Kidney glomerular epithelial cell (primary cell): Measurements from ENCODE around the gene MAP2.

Experiments
- DNase-seq: peaks from one replicate; lab custom pipeline; 2025; lab: John Stamatoyannopoulos, UW

The MAP2 gene, protein sequence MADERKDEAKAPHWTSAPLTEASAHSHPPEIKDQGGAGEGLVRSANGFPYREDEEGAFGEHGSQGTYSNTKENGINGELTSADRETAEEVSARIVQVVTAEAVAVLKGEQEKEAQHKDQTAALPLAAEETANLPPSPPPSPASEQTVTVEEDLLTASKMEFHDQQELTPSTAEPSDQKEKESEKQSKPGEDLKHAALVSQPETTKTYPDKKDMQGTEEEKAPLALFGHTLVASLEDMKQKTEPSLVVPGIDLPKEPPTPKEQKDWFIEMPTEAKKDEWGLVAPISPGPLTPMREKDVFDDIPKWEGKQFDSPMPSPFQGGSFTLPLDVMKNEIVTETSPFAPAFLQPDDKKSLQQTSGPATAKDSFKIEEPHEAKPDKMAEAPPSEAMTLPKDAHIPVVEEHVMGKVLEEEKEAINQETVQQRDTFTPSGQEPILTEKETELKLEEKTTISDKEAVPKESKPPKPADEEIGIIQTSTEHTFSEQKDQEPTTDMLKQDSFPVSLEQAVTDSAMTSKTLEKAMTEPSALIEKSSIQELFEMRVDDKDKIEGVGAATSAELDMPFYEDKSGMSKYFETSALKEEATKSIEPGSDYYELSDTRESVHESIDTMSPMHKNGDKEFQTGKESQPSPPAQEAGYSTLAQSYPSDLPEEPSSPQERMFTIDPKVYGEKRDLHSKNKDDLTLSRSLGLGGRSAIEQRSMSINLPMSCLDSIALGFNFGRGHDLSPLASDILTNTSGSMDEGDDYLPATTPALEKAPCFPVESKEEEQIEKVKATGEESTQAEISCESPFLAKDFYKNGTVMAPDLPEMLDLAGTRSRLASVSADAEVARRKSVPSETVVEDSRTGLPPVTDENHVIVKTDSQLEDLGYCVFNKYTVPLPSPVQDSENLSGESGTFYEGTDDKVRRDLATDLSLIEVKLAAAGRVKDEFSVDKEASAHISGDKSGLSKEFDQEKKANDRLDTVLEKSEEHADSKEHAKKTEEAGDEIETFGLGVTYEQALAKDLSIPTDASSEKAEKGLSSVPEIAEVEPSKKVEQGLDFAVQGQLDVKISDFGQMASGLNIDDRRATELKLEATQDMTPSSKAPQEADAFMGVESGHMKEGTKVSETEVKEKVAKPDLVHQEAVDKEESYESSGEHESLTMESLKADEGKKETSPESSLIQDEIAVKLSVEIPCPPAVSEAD (N-terminal part only)

DNA sequence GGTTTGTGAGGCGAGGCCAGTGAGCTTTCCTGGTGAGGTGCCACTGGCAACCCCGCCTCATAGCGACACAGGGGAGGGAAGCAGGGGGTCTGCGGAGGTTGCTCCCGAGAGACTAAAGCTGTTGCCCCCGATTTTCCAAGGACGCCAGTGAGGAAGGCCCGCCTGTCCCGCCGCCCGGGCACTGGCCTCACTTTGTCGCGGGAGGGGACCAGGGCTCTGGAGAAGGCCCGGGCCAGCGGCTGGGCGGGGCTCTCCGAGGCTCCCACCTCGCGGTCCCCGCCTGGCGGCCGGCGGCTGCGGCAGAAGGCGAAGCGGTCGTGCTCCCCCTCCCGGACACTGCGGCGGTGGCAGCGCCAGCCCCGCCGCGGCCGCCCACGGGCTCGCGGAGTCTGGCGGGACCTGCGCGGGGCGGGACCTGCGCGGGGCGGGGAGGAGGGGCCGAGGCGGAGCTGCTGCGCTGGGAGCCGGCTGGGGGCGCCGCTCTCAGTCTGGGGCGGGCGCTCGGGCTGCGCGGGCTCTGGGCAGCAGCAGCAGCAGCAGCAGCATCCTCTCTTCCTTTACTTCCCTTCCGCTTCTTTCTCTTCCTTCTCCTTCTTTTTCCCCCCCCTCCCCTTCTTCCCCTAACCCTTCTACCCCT, at the start of gene MAP2:
MAP2 (plus strand) TSS at position 486 of the 637 bp plus-strand sequence. CDS start 229,124 bp downstream, outside the sequence.
- DNase-seq: peak; percentile 80

DNA sequence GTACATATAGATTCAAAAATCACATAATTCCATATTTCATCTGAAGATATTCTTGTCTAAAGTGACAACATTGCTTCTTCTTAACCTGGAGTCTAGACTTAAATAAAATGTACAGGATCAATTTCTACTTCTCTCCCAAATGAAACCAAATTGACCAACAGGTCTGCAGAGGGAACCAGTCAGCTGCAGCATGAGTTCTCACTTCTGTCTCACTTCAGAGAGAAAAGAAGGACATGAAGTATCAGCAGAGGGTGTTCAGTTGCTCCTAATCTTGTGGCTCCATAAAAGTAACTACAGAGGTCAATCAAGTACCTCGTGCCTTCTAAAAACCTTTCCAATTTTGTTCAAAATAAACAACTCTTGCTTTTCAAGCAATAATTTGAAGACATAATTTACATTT, 47.2 kb upstream of the MAP2 start:
- DNase-seq: no peak

DNA sequence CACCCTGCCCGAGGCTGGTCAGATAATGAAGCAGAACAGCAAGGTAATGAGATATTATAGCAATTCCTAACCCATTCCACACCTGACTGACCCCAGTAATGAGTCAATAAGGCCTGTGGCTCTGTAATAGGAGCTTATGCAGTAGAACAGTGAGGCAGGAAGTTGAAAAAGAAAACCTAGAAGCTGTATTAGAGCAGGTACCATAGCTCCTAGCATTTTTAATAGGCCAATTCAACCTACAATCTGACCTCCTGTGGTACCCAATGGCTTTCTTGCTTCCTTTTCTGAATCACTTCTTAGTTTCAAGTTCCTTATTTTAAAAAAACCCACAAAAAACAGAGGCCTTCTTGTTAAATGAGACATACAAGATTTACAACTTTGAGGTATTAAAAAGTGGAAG, 43.6 kb upstream of the MAP2 start:
- peak; percentile 57 for DNase-seq

DNA sequence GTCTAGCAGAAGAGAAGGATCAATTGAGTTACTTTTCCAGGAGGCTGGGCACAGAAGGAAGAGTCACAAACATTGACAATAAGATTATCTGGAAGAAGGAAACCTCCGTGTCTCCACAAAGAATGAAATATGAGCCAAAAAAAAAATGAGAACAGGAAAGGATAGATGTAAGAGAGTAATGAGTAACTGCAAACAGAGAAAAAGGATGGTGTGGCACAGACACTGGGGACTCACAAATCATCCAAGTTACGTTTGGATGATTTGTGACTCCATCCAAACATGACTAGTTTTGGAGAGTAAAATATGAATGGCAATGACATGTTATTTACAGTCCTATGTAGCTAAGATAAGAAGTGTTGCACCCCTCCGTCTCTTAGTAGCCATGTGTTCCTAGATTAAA, 42.8 kb upstream of the MAP2 start:
- DNase-seq: no peak

DNA sequence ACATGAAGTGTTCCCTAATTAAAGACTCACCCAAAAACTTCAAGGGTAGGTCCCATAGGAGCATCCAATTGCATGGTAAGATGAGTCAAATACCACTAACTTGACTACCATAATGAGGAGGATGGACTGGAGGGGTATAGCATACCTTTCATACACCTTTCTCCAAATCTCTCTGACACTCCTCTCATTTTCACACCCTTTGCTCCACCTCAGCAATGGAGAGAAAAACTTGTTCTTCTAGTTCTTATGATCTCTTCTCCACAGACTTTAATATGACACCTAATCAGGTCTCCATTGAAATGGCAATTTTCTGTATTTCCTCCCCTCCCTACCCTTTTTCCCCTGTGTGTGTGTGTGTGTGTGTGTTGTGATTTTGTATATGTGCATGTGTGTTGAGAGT, 41.1 kb upstream of the MAP2 start:
- DNase-seq: no peak

DNA sequence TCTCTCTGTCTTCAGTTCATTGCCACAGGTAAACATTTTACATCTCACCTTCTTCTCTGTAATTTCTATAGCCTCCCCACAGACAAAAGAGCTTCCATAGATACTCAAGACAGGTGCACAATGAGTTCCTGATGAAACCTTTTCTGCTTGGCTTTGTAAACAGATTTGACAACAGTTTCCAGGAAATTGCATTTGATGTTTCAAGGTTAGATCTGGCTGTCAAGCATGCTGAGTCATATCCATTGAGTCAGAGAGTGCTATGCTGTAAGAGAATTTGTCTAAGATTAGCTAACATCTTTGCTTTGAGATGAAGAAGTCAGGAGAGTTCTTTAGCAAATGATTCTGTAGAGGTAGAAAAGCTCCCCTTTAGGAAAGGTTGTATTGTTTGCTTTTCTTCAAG, 40.6 kb upstream of the MAP2 start:
- peak; percentile 83 for DNase-seq

DNA sequence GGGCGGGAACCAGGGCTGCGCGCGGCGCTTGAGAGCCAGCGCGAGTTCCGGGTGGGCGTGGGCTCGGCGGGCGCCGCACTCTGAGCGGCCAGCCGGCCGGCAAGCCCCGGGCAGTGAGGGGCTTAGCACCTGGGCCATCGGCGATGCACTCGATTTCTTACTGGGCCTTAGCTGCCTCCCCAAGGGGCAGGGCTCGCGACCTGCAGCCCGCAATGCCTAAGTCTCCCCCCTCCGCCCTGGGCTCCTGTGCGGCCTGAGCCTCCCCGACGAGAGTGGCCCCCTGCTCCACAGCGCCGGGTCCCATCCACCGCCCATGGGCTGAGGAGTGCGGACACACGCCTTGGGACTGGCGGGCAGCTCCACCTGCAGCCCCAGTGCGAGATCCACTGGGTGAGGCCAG, 36.5 kb upstream of the MAP2 start:
- DNase-seq: no peak

DNA sequence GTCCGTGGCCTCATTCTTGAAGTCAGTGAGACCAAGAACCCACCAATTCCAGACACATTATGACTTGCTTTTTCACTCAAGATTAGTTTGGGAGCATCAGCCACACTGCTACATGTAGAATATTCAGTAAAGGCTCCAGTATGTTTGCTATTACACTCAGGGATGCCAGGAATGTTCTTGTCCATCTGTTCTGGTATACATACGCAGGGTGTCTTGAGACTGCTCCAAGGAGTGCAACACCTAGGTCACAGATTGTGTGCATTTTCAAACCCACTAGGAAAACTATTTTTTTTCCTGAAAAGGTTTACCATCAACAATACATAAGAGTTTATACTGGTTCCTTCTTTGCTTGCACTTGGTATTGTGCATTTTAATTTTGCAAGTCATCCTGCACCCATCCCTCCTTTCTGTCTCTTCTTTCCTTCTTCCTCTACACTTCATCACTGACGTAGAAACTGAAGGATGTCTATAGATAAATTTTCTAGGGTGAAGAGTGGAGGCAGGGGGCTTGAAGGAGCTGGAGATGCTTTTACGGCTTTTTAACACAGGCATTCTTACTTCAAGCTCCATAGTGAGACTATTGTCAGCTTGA, 35.3 kb upstream of the MAP2 start:
- DNase-seq: no peak

DNA sequence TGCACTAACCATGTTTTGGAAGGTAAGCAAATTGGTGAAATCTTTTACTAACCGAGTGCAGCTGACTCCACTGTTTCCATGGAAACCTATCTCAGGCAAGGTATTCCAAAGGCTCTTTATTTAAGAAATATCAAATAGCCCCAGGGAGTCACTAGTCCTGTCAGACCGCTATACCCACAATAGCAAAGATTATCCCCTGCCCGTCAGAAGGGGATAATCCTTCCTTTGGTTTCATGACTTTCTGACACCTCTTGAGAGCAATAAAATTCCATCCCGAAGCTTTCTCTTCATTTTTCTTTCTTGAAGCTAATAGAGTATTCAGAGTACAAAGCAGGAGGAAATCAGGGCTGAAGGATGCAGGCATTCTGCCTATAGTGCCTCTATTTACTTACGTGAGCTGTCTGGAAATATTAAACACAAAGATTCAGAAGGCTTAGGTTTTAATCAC, 34.7 kb upstream of the MAP2 start:
- DNase-seq: no peak

DNA sequence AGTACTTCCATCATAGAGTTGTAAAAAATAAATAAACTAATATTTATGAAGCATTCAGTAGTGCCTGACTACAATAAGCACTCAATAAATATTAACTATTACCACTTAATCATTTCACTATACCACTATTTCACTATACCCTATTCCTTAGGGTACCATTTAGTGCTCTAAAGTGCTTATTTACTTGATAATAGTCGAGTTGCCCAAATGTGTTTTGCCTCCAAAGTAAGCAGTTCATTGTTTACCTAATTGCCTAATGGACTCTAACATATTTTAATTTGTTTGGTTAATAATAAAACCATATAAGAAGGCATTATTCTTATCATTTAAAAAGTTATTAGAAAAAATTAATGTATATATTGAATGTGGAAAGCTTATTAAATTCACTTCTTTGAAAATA, 33.0 kb upstream of the MAP2 start:
- DNase-seq: no peak

DNA sequence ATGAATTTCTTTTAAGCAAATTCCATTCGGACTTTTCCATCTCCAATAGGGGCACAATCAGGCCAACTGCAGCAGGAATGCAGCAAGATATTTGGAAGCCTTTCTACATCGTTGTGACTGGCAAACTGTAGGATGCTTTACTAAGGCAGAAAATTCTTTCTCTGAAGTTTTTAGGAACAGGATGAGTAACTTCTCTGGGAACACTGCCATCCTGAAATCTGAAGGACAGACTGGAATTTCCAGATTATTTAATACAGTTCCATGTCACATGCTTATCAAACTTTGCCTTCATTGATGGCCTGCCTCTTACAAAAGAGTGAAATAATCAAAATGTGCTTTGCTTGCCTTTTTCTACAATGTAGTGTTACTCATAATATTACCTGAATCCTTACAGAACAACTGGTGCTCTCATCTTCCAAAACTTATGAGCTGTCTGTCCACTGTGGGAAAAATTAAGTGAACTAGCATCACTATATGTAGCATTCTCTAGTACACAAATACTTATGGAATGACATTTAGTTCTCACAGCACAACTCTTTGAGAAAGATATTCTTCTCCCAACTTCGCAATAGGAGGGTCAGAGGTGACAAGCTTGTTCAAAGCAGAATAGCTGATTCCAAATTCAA, 32.0 kb upstream of the MAP2 start:
- no peak for DNase-seq

DNA sequence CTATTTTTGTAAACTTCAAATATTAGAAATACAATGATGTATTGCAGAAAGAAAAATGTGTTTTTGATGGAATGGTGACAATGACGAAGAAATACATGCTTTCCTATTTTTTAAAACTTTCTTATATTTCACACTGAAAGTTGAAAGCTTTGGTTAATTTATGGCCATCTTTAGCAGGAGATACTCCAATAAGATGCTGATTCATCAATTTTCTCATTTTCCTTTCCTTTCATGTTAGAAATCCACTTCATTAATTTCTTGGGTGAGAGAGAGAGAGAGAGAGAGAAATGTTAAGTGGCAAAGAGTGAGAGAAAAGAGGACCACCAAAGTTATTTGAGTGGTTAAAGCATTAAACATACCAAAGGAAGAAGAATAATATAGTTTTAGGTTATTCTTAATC, 28.6 kb upstream of the MAP2 start:
- DNase-seq: no peak

DNA sequence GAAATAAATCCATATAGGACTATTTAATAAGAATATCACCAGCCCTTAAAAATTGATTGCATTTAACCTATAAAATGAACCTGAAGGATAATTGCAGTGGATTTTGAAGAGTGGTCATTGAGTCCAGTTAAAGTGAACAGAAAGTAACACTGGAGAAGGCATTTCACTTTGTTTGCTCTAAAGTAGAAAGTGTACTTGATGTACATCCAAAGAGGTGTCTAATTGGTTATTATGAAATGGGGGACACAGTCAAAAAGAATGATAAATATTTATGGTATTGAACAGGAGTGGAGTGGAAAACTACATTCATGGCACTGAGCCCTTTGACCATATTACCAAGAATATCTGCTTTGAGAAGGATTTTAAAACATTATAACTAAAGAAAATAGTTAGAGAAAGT, 28.2 kb upstream of the MAP2 start:
- no peak for DNase-seq

DNA sequence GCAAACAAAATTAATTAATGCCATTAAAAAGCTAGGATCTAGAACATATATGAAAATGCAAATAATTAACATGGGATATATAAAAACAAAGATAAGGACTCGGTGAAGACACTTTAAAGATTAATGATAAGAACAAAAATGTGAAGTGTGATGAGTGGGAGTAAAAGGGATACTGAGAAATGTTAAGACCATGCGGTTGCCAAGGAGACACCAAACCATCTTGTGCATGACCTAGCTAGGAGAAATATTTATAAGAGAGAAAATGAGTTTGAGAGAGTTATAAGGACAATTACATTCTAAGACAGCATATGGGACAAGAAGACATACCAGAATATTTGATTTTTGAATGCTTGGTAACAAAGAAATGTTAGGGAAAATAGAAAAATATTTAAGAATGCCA, 25.4 kb upstream of the MAP2 start:
- no peak for DNase-seq

DNA sequence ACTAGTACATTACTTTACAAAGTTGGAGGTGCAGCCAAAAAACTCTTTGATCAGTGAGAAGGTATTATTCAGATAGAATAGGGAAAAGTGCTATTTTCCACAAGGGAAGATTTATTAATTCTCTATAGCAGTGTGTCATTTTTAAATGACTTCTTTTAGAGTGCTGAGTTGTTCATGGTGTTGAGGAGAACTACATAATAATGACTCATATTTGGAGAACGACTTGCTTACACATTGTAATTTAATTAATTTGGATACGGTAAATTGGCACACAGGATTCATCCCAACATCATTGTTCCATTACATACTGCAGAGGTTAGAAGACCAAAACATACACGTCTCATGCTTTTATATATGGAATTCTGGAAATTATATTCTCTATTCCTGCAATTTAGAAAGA, 22.1 kb upstream of the MAP2 start:
- no peak for DNase-seq

DNA sequence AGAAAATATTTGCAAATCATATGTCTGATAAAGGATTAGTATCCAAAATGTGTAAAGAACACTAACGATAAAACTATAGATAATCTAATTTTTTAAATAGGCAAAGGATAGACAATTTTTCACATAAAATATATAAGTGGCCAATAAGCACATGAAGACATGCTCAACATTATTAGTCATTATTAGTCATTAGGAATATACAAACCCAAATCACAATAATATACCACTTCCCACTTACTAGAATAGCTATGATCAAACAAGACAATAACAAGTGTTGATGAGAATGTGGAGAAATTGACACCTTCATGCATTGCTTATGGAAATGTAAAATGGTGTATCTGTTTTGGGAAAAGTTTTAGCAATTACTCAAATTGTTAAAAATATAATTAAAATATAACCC, 12.6 kb upstream of the MAP2 start:
- no peak for DNase-seq

DNA sequence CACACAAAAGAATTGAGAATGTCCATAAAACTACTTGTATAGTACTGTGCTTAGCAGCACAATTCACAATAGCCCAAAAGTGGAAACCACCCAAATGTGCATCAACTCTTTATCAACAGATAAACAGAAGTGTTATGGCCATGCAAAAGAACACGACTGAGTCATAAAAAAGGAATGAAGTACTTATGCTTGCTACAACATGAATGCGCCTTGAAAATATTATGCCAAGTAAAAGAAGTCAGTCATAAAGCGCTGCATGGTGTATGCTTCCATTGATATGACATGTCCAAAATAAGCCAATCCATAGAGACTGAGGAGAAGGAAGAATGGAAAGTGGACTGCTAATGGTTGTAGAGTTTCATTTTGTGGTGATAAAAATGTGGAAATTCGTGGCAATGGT, 12.1 kb upstream of the MAP2 start:
- no peak for DNase-seq

DNA sequence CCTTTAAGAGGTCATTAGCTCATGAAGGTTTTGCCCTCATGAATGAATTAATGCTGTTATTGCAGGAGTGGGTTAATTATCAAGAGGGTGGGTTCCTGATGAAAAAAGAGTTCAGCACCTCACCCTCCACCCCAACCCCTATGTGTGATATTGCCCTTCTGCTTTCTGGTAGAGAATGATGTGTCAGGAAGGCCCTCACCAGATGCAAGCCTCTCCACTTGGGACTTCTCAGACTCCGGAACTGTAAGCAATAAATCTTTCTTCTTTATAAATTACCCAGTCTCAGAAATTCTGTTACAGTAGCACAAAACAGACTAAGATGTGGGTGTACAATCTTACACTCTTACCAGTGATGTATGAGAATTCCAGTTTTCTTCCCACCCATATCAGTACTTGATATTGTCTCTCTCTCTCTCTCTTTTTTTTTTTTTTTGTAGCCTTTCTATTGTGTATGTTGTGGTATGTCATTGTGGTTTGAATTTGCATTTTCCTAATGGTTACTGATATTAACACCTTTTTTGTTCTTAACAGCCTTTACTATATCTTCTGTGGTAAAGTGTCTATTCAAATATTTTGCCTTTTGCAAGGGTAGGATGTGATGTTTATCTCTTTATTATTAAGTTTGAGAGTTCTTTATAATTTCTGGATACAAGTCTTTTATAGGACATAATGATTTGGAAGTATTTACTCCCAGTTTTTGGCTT, 10.4 kb upstream of the MAP2 start:
- no peak for DNase-seq

DNA sequence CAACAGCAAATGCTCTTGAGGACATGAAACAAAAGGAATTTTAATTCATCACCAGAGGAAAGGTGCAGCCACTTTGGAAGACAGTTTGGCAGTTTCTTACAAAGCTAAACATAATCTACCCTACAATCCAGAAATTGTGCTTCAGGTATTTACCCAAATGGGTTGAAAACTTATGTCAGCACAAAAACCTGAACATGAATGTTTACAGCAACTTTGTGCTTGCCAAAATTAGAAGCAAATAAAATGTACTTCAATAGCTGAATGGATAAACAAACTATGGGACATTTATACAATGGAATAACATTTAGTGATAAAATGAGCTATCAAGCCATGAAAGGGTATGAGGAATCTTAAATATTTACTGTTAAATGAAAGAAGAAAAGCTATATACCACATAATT, 6.9 kb upstream of the MAP2 start:
- DNase-seq: no peak

DNA sequence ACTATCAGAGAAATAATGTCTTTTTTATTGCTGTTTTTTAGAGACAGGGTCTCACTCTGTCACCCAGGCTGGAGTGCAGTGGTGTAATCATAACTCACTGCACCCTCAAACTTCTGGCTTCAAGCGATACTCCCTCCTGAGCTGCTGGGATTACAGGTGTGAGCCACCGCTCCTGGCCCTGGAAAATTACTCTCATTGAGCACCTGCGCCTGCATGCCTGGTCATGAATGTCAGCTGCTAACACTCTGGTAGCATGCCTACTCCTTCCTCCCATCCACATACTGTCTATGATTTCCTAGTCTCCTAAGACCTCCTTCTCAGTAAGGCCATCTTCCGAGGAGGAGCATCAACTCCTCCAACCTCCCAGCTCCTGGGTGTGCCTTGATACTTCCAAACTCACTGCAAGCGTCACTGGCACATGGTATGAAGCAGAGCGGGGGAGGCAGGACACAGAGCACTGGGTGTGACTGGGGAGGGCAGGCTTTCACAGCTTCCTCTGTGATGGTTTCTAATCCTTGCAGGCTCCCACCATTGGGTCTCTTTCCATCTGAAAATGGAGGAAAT, 1.6 kb upstream of the MAP2 start:
- no peak for DNase-seq
